ENCODE results near the gene ATAD3B.

- TF ChIP-seq CTCF (IDR thresholded peaks at IDR 0.05) (no peak), POLR2A (IDR thresholded peaks at IDR 0.05) (no peak)
These were observed 36.8 kb upstream of the ATAD3B start for GRCh38 chr1:1434824-1435105.
